Activated CD4-positive, alpha-beta T cell treated with anti-CD3 and anti-CD28 coated beads, Interleukin-2, amount 50 U/mL, for 16 hours (primary cell): Measurements from ENCODE around the gene SNX19.

Experiments
- DNase-seq: peaks from one replicate; pipeline ENCODE4 v3.0.0-alpha.2; 2020

Gene SNX19

DNA sequence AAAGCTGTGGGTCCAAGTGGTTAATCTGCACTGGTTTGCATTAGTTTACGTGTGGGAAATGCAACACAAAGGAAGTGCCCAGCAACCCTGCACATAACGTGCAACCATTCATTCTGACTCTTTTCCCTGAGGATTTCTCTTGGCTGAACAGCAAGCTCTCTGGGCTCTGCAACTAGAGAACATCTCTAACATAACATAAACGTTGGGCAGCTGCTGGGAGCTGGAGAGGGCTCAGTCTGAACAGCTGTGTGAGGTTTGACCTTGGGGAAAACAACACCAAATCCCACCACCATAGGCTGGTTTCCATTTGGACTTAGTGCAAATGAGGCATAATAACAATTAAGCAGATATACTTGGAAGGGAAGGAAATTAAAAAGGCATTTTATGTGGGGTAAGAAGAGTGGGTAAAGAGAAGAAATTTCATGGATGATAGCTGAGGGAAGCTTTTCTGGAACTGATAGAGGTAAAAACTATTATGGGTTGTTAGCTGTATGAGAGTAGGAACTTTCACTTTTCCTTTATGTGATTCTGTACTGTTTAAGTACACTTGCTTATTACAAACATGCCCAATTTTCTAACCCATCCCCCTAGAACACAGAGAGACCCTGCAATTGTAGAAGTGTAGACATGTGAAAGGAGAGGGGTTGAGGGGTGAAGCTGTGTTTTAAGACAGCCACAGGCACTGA is 76.2 kb downstream of the SNX19 start:
- no peak for DNase-seq

DNA sequence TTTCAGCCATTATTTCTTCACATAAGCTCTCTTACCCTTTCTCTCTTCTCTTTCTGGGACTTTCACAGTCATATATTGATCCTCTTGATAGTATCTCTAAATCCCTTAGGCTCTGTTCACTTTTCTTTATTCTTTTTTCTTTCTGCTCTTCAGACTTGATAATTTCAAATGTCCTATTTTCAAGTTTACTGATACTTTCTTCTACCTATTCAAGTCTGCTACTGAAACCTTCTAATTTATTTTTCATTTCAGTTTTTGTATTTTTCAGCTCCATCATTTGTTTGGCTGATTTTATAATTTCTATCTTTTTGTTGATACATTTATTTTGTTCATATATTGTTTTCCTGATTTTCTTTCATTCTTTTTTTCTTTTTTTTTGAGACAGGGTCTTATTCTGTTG is 79.1 kb downstream of the SNX19 start:
- no peak for DNase-seq

DNA sequence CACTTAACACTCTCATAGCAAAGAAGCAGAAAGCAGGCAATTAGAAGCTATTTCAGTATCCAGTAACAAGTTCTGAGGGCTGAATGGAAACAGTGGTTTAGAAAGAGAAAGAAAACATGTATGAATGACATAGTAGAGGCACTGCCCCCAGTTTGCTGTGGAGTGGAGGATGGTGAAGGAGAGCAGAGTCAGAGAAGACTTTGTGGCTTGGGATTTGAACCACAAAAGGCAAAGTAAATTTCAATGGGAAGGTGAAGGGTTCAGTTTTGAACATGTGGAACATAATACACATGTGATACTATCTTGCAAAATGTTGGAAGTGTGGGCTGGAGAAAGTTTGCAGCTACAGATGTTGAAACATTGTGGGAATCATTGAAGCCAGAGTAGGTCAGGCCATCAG is 81.4 kb downstream of the SNX19 start:
- no peak for DNase-seq

DNA sequence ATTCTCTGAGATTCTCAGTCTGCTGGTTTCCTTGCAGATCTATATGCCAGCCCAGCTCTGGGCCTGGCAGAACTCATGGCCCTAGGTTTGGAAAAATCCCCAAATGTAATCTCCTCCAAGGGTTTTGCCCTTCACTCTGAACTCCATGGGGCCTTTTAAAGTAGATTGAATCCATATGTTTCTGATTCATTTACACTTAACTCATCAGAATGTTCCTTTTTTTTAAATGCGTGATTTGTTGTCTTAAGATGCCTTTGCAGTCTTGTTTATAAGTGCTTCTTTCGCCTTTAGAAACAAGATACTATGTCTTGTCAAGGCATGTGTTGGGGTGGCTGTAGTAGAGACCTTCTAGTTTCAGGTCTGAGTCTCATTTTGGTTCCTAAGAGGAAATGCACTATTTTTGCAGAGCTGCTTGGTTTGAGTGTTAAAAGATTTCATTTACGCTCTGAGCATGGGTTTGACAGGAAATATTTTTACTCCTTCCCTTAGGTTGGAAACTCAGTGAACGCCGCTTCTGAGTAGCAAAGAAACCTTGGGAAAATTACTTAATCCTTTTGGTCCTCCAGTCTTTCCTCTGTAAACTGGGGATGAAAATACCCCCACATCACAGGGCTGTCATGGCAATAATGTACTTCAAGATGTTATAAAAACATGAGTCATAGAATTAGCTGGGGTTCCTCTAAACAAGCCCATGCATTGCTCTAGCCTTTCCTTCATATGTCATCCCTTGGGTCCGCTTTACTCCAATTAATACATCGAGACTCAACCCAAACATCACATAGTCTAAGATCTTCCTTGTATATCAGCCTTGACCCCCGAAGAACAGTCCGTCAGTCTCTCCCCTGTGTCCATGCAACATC is 83.5 kb downstream of the SNX19 start:
- no peak for DNase-seq

DNA sequence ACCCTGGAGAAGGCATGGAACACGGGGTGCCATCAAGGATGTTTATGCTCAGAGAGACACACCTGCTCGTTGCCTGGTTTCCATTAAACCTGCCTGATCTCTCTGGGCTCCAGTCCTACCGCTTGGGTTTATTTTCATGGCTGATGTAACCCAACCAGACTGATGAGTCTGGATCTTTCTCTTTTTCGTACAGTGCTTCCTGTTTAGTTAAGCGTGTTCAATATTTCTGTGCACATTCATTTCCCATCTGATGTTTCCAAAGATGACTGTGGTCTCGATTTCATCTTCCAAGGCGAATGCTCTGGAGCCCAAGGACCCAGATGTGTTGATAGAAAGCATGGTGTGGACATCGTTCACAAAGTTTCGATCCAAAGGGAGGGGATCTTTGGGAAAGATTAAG is 84.3 kb downstream of the SNX19 start:
- no peak for DNase-seq

DNA sequence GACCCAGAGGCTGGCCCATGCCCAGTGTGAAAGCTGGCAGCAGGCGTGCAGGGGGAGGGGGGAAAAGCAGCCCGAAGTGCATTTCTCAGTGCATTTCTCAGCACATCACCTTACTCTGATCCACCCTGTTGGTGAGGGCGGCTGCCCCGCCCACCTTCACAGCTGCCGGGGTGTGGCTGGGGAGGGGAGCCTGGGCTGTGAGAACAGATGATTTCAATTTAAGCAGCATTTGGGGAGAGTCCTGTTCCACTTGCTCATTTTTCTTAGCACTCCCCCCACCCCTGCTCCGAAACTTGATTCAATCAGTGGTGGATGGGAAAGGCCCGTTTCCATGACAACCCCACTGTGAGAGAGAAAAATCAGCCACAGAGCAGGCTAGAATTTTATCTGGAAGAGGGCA is 84.8 kb downstream of the SNX19 start:
- DNase-seq = no peak

DNA sequence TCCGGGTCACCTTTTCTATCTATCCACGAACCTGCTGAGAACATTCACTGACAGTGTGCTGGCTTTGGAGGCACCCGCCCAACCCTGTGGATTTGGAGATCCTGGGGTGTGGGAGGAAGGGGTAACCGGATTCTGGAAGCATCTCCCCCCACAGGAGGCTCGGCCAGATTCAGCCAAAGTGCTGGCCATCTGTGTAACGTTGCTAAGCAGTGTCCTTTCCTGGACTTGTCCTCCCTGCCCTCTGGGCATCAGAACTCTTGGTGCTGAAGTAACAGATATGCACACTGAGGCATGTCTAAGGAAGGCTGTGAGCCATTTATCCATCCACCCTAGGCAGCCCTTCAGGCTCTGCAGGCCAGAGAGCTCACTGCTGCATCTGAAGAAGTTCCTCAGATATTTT is 85.7 kb downstream of the SNX19 start:
- no peak for DNase-seq

DNA sequence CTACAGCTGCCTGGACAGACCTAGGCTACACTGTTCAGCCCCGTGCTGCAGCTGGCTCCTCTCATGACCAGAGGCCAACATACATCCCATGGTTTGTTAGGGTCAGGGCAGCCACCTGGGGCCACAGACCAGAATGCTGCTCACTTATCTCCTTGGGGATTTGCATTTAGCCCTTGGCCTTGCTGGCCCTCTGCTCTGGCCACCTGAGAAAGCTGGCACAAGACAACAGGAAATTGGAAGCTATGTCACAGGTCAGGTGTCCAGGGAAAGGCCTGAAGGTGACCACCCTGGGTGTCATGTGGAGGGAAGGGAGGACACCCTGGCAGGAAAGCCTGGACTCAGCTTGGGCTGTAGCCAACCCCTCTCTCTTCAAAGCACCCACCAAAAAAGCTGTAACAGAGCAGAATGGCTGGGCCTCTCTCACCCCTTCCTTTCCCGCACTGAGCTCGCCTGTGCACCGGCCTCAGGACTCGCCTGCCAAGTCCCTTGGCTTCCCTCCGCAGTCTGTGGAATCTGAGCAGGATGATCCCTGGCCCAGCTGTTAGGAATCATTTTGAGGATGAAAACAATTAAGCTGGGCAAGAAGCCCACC is 86.3 kb downstream of the SNX19 start:
- no peak for DNase-seq

DNA sequence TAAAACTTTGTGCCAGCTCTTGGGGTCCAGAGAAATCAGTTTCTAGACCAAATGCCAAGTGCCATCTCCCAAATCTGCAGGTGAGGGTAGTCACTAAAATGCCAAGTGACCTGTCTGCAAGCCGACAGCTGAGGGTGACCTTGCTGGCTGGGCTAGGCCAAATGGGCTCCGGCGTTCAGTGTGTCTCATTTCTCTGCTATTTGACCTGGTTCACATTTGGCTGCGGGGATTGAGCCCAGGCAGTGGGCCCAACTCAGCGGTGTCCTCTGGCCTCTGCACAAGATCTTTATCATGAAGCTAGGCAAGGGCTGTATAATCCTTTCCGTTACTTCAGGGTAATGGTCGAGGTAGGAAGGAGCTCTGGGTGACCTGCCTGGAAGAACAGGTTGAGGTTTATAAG is 87.5 kb downstream of the SNX19 start:
- no peak for DNase-seq

DNA sequence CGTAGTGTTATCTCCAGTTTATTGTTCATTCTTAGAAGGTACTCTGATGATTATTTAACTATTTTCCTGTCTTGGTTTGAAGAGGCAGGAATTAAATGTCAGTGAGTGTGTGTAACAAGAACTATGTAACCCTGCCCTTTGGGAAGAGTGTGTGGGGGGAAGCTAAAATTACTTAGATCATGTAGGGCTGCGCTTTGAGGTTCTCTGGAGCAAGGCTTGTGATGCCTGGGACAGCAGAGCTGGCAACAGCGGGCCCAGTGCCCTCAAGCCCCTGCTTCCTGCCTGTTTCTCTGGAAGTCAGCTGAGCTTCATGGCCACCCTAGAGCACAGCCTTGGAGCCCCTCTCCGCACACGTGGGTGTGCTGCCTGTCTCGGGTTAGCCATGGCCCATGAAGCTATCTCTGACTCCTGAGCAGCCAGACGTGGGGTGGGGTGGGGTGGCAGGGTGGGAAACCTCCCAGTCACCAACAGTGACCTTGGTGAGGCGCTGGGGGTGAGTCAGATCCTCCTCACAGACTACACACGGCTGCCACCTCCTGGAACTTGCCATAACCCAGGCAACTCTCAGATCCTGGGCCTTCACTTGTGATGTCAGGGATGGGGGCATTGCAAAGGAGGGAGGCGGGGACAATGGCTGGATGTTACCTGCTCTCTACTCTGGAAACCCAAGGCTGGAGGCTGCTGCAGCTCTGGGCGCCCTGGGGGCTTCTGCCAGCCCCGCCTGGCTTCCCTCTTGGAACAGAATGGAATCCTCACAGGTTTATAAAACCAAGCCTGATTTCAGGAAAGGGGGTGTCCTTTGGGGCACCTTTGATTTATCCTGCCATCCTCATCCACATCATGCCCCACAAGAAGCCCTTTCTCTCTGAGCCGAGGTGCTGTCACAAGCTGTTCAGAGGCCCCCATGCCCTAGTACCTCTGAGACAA is 88.6 kb downstream of the SNX19 start:
- DNase-seq = peak; percentile 40

DNA sequence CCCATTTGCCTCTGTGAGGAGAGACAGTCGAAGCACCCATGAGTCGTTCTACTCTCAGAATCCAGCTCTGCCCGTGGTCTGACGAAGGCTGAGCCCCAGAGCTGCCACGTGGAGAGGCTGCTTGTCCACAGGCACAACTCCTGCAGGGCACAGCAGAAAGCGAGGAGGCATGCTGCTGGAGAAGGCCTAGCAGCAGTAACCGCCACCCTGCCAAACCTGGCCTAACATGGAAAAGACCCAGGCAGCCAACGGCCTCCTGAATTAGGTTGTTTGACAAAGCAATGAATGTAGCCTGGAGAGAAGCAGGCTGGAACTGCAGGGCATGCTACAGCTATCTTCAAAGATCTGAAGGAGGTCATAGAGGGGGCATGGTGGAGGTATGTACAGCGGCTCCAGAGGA is 89.7 kb downstream of the SNX19 start:
- DNase-seq = no peak

DNA sequence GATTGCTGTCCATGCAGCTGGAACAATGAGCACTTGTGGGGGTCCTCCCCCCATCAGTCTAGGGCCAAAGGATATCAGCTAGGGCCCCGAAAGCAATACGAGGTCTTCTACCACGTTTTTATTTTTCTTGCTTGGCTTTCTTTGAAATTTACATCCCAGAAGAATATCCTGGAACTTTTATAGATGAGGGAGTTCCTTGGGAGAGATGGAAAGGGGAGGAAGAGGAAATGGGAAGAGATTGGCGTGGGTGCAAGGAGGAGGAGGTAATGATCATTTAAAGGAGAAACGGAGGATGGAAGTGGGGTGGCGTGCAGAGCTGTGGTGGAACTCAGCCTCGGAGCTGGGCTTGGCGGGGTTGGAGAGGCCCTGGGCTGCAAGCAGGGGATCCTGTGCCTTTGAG is 90.3 kb downstream of the SNX19 start:
- DNase-seq = no peak

DNA sequence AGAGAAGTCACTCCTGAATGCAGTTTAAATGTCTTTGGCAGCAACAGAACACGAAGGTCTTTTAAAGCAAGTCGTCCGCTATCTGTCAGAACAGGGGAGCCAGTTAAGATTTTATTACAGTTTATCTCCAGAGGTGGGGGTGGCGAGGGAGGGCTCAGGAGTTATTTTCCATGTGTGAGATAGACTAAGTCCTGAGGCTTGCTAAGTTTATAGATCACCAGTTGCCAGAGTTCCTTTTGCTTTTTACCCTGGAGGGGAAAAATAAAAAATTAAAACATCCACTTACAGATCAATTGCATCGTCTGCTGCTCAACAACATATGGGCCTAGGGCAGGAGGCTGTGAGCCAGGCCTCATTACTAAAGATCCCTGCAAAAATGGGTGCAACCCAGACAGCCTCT is 90.7 kb downstream of the SNX19 start:
- DNase-seq = no peak
